Panc1 (cell line): ENCODE data around the gene NPRL2. TPM values are rescaled to one million over a fixed set of nuclear protein-coding genes. Genes with fewer than 3 reads are reported as not detected.

ENCODE experiments used
- ATAC-seq: fragments of 200-7000 bp; cut with Tn5 transposase; 2 replicates; pipeline ENCODE4 v1.9.1; 2020; ENCODE audit warnings: mild to moderate bottlenecking, moderate library complexity
- BruUV-seq: library from RNA; stranded (reverse); fragments of 400-500 nt; replicated peaks from 2 replicates; lab custom pipeline; 2021; lab: Mats Ljungman, UMichigan
- CTCF ChIA-PET: fragments of 300-600 bp; sonication (Branson Sonifier 250); formaldehyde crosslinking; loops from one replicate; lab custom pipeline; 2022; ENCODE audit warnings: antibody characterized with exemption; lab: Charles Lee
- POLR2A ChIA-PET: fragments of 300-600 bp; sonication (Branson Sonifier 250); formaldehyde crosslinking; loops from one replicate; lab custom pipeline; 2022; ENCODE audit warnings: antibody characterized with exemption; lab: Charles Lee
- DNase-seq: peaks from one replicate; pipeline ENCODE4 v3.0.0-alpha.2; 2010; ENCODE audit warnings: low read depth, low spot score
- H3K27ac ChIP-seq: 2 replicates; pipeline ENCODE4 v1.5.1; 2011; ENCODE audit warnings: mild to moderate bottlenecking, low read length, inconsistent platforms
- H3K27me3 ChIP-seq: fragments of 200-500 bp; sonication (Bioruptor generic); 2 replicates; pipeline ENCODE4 v1.6.0; 2014; ENCODE audit warnings: low read length, inconsistent platforms; ENCODE audit not compliant: control insufficient read depth, insufficient read depth
- H3K36me3 ChIP-seq: fragments of 200-500 bp; sonication (Bioruptor generic); 2 replicates; pipeline ENCODE4 v1.5.1; 2014; ENCODE audit warnings: inconsistent platforms, mild to moderate bottlenecking, low read length, moderate library complexity; ENCODE audit not compliant: control insufficient read depth, insufficient read depth
- H3K4me1 ChIP-seq: 2 replicates; pipeline ENCODE4 v1.5.1; 2011; ENCODE audit warnings: inconsistent platforms, mild to moderate bottlenecking, low read length, moderate library complexity; ENCODE audit not compliant: control insufficient read depth, insufficient read depth
- H3K4me3 ChIP-seq, 2 experiments: 2 replicates each; pipeline ENCODE4 v1.5.1; 2011 to 2012; ENCODE audit warnings: low read depth in 2 of 2, low read length in 2 of 2, mild to moderate bottlenecking in 2 of 2, inconsistent platforms in 1 of 2, moderate library complexity in 1 of 2
- H3K9me3 ChIP-seq: fragments of 200-500 bp; sonication (Bioruptor generic); 2 replicates; pipeline ENCODE4 v1.5.1; 2014; ENCODE audit warnings: low read depth, mild to moderate bottlenecking, inconsistent platforms, low read length, moderate library complexity; ENCODE audit not compliant: control insufficient read depth, insufficient read depth
- CTCF ChIP-seq: fragments of 450-650 bp; IDR thresholded peaks from 2 replicates; pipeline ENCODE4 v1.5.1; 2017; ENCODE audit warnings: mild to moderate bottlenecking
- POLR2AphosphoS5 ChIP-seq: IDR thresholded peaks from 2 replicates; pipeline ENCODE4 v1.6.1; 2012; ENCODE audit warnings: mild to moderate bottlenecking, low read depth, low read length, moderate library complexity
- SIN3A ChIP-seq: IDR thresholded peaks from 2 replicates; pipeline ENCODE4 v1.6.1; 2012; ENCODE audit warnings: low read depth, mild to moderate bottlenecking, low read length, moderate library complexity, borderline replicate concordance; ENCODE audit not compliant: insufficient read depth
- TCF7L2 ChIP-seq: IDR thresholded peaks from 2 replicates; pipeline ENCODE4 v1.6.1; 2011; ENCODE audit warnings: mild to moderate bottlenecking, low read depth, low read length, inconsistent platforms
- in situ Hi-C: cut with HindIII; loops from 2 replicates; pipeline ENCODE4 v1.10.0; 2016; ENCODE audit warnings: low sequenced_read_pairs, low pct_unique_long_range_greater_than_20kb
- intact Hi-C: fragments of 100-400 bp; cut with micrococcal nuclease; formaldehyde crosslinking; loops from one replicate; pipeline ENCODE4 v1.10.0; 2022; ENCODE audit not compliant: unreplicated experiment
- total RNA-seq: library from RNA; stranded (reverse); gene quantifications from one replicate; pipeline ENCODE4 v1.2.1, GENCODE V29; 2021; ENCODE audit not compliant: unreplicated experiment
- TF ChIP-seq, protein P1 (sequence below), 2 experiments: IDR thresholded peaks; 2 replicates each; pipeline ENCODE4 v1.6.1; 2011 to 2012; ENCODE audit warnings: low read depth in 2 of 2, control low read depth in 1 of 2, low read length in 1 of 2, mild to moderate bottlenecking in 1 of 2, moderate library complexity in 1 of 2; ENCODE audit not compliant: insufficient read depth in 1 of 2

The NPRL2 gene
- total RNA-seq, 1 experiment from 2014 or later = 14.6 TPM

DNA sequence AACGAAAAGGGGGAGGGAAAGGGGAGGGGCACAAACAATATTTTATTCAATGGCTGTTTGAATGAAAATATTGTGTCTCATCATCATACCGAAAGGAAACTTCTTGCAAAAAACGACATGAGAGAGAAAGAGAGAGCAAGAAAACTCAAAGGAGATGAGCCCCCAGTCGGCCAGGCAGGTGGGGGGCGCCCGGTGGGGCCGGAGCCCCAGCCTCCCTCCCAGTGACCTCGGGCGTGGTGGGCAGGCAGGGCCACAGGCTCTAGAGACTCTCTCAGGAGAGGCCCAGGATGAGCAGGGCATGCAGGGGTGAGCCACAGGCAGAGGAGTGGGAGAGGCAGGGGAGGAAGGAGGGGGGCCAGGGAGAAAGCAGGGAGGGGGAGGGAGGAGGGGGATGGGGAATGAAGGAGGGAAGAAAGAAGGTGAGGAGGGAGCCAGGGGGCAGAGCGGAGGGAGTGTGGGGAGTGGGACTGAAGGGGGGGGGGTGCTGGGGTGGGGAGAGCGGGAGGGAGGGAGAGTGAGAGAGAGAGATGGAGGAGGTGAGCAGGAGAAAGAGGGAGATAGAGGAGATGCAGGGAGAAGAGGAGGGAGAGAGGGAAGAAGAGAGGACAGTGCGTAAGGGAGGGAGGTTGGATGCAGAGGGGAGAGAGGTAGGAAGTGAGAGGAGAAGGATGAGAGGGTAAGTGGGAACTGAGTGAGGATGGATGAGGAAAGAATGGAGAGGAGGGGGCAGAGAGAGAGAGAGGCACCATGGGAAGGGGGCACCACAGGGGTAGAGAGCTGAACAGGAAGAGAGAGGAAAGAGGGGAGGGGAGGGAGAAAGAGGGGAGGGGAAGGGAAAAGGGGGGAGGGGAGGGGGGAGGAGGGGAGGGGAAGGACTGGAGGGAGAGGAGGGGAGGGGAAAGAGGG is 22.8 kb upstream of the NPRL2 start:
- Histone ChIP-seq H3K4me3 (no peak overlapping the region), H3K27ac (no peak overlapping the region), H3K9me3 (no peaks in the 10 kb centered on the region), H3K4me1 (no peaks in the 10 kb centered on the region; the same call in 1 of the 2 replicates), H3K27me3 (no peaks in the 10 kb centered on the region), H3K36me3 (no peaks in the 10 kb centered on the region)
- ChIA-PET POLR2A (no interaction called here), CTCF (no interaction called here)
- in situ Hi-C loops (no loop called here), intact Hi-C loops (loop anchor here (10.0 kb wide), 1 partner anchor 171 kb away; no protein-coding TSS in a partner anchor)
- TF ChIP-seq POLR2AphosphoS5 (no peak), CTCF (no peak), SIN3A (no peak), TCF7L2 (no peak)
- TF ChIP-seq, protein P1, sequence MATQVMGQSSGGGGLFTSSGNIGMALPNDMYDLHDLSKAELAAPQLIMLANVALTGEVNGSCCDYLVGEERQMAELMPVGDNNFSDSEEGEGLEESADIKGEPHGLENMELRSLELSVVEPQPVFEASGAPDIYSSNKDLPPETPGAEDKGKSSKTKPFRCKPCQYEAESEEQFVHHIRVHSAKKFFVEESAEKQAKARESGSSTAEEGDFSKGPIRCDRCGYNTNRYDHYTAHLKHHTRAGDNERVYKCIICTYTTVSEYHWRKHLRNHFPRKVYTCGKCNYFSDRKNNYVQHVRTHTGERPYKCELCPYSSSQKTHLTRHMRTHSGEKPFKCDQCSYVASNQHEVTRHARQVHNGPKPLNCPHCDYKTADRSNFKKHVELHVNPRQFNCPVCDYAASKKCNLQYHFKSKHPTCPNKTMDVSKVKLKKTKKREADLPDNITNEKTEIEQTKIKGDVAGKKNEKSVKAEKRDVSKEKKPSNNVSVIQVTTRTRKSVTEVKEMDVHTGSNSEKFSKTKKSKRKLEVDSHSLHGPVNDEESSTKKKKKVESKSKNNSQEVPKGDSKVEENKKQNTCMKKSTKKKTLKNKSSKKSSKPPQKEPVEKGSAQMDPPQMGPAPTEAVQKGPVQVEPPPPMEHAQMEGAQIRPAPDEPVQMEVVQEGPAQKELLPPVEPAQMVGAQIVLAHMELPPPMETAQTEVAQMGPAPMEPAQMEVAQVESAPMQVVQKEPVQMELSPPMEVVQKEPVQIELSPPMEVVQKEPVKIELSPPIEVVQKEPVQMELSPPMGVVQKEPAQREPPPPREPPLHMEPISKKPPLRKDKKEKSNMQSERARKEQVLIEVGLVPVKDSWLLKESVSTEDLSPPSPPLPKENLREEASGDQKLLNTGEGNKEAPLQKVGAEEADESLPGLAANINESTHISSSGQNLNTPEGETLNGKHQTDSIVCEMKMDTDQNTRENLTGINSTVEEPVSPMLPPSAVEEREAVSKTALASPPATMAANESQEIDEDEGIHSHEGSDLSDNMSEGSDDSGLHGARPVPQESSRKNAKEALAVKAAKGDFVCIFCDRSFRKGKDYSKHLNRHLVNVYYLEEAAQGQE (IDR thresholded peaks at IDR 0.05; ENCODE audit: insufficient read depth in 1 of 2, low read depth in 2 of 2, low read length in 1 of 2) = no peak
- DNase-seq (no peak), ATAC-seq (no peak)
- no TSS peak for BruUV-seq

- H3K27ac ChIP-seq = no peak overlapping the region
- H3K27me3 ChIP-seq = no peaks in the 10 kb centered on the region
- CTCF ChIA-PET = no interaction called here
- H3K4me1 ChIP-seq = no peaks in the 10 kb centered on the region; the same call in 1 of the 2 replicates
- no peak overlapping the region for H3K4me3 ChIP-seq
- DNase-seq = no peak
- H3K9me3 ChIP-seq = no peaks in the 10 kb centered on the region
- TF ChIP-seq, protein P1 (IDR thresholded peaks at IDR 0.05; ENCODE audit: insufficient read depth in 1 of 2, low read depth in 2 of 2, low read length in 1 of 2) = no peak
- TF ChIP-seq SIN3A (no peak), POLR2AphosphoS5 (no peak), TCF7L2 (no peak), CTCF (no peak)
- ATAC-seq = no peak
- in situ Hi-C loops = no loop called here
- no TSS peak for BruUV-seq
- POLR2A ChIA-PET = no interaction called here
- H3K36me3 ChIP-seq = no peaks in the 10 kb centered on the region
- intact Hi-C loops = loop anchor here (10.0 kb wide), 1 partner anchor 172 kb away; no protein-coding TSS in a partner anchor
These were observed 21.8 kb upstream of the NPRL2 start for GRCh38 chr3:50372349-50372748.
